NCI-H82 treated with DMSO at 0.1 percent for 48 hours (cell line): ENCODE measurements around the gene FADS2.

ENCODE experiments used
- DNase-seq: peaks from one replicate; lab custom pipeline; 2025; ENCODE audit not compliant: unreplicated experiment; lab: John Stamatoyannopoulos, UW

FADS2 gene

GRCh38 chr11:61844909-61845565 is 16.9 kb downstream of the FADS2 start:
- no peak for DNase-seq

- DNase-seq = no peak
Observed at GRCh38 chr11:61846362-61847020, 18.4 kb downstream of the FADS2 start.

- DNase-seq = no peak
Observed at GRCh38 chr11:61847914-61848581, 19.9 kb downstream of the FADS2 start.

GRCh38 chr11:61848631-61849030 is 20.5 kb downstream of the FADS2 start:
- no peak for DNase-seq

- DNase-seq = no peak
Observed at GRCh38 chr11:61850687-61851086, 22.6 kb downstream of the FADS2 start.

GRCh38 chr11:61851113-61851899 is 23.2 kb downstream of the FADS2 start:
- DNase-seq = no peak

- DNase-seq = no peak
Observed at GRCh38 chr11:61851900-61852295, 23.8 kb downstream of the FADS2 start.

GRCh38 chr11:61853698-61854169 is 25.6 kb downstream of the FADS2 start:
- DNase-seq = no peak

GRCh38 chr11:61854206-61854895 is 26.3 kb downstream of the FADS2 start:
- DNase-seq = no peak

GRCh38 chr11:61854966-61855714 is 27.0 kb downstream of the FADS2 start:
- DNase-seq = no peak

GRCh38 chr11:61855939-61856680 is 28.0 kb downstream of the FADS2 start:
- no peak for DNase-seq

GRCh38 chr11:61860054-61860903 is 32.2 kb downstream of the FADS2 start:
- DNase-seq = no peak

GRCh38 chr11:61861634-61862033 is 33.5 kb downstream of the FADS2 start:
- no peak for DNase-seq

- no peak for DNase-seq
Observed at GRCh38 chr11:61862714-61863547, 34.8 kb downstream of the FADS2 start.

GRCh38 chr11:61863548-61864081 is 35.5 kb downstream of the FADS2 start:
- DNase-seq = no peak

GRCh38 chr11:61864814-61865775 is 37.0 kb downstream of the FADS2 start:
- no peak for DNase-seq
